IMR-90 (cell line): ENCODE measurements around the gene LRFN2. TPM values are rescaled to one million over a fixed set of nuclear protein-coding genes. Genes with fewer than 3 reads are reported as not detected.

Experiments used
- ATAC-seq: fragments of 200-7000 bp; cut with Tn5 transposase; 2 replicates; pipeline ENCODE4 v1.9.1; 2020; ENCODE audit warnings: low read depth, mild to moderate bottlenecking, moderate library complexity
- BruUV-seq: library from RNA; stranded (reverse); fragments of 400-500 nt; replicated peaks from 2 replicates; lab custom pipeline; 2021; lab: Mats Ljungman, UMichigan
- CTCF ChIA-PET: fragments of 300-600 bp; formaldehyde crosslinking; extraction: SDS; loops from one replicate; lab custom pipeline; 2021; ENCODE audit warnings: antibody characterized with exemption; lab: Yijun Ruan, JAX
- POLR2A ChIA-PET: fragments of 300-600 bp; sonication (Branson Sonifier 250); formaldehyde crosslinking; loops from one replicate; lab custom pipeline; 2022; ENCODE audit warnings: antibody characterized with exemption; ENCODE audit not compliant: unreplicated experiment; lab: Charles Lee
- DNase-seq: peaks from one replicate; pipeline ENCODE4 v3.0.0; 2013
- H2AFZ ChIP-seq: replicated peaks from 2 replicates; pipeline ENCODE3; 2013; ENCODE audit warnings: low read length, mild to moderate bottlenecking; ENCODE audit not compliant: poor library complexity
- H2AK5ac ChIP-seq: 2 replicates; pipeline ENCODE4 v1.6.1; 2013; ENCODE audit warnings: low read depth, low read length, inconsistent platforms
- H2AK9ac ChIP-seq: replicated peaks from 2 replicates; pipeline ENCODE3; 2013; ENCODE audit warnings: mild to moderate bottlenecking, low read depth, low read length, moderate library complexity; ENCODE audit not compliant: poor library complexity
- H2BK120ac ChIP-seq: 2 replicates; pipeline ENCODE4 v1.6.1; 2013; ENCODE audit warnings: low read depth, low read length, inconsistent platforms
- H2BK15ac ChIP-seq: 3 replicates; pipeline ENCODE4 v1.6.1; 2013; ENCODE audit warnings: low read depth, low read length, inconsistent platforms
- H2BK20ac ChIP-seq: 2 replicates; pipeline ENCODE4 v1.6.1; 2013; ENCODE audit warnings: low read depth, mild to moderate bottlenecking, inconsistent platforms, low read length, moderate library complexity
- H2BK5ac ChIP-seq: 2 replicates; pipeline ENCODE4 v1.6.1; 2013; ENCODE audit warnings: mild to moderate bottlenecking, low read depth, low read length, inconsistent platforms; ENCODE audit not compliant: poor library complexity, severe bottlenecking
- H3K14ac ChIP-seq: replicated peaks from 2 replicates; pipeline ENCODE4 v1.6.1; 2013; ENCODE audit warnings: low read depth, low read length, inconsistent platforms
- H3K18ac ChIP-seq: 2 replicates; pipeline ENCODE4 v1.6.1; 2013; ENCODE audit warnings: low read depth, low read length, control low read depth
- H3K23ac ChIP-seq: 2 replicates; pipeline ENCODE4 v1.6.1; 2013; ENCODE audit warnings: low read depth, low read length, inconsistent platforms
- H3K27ac ChIP-seq: 2 replicates; pipeline ENCODE4 v1.5.1; 2013; ENCODE audit warnings: mild to moderate bottlenecking, control low read depth, low read length; ENCODE audit not compliant: insufficient read depth
- H3K27me3 ChIP-seq: 2 replicates; pipeline ENCODE4 v1.6.1; 2013; ENCODE audit warnings: low read length; ENCODE audit not compliant: control insufficient read depth, insufficient read depth
- H3K36me3 ChIP-seq: 2 replicates; pipeline ENCODE4 v1.6.1; 2013; ENCODE audit warnings: low read length, mixed read lengths; ENCODE audit not compliant: control insufficient read depth, insufficient read depth
- H3K4ac ChIP-seq: 2 replicates; pipeline ENCODE4 v1.6.1; 2013; ENCODE audit warnings: low read depth, low read length, inconsistent platforms
- H3K4me1 ChIP-seq: 2 replicates; pipeline ENCODE4 v1.6.1; 2013; ENCODE audit warnings: low read length, mixed read lengths; ENCODE audit not compliant: control insufficient read depth, insufficient read depth
- H3K4me2 ChIP-seq: 2 replicates; pipeline ENCODE4 v1.6.1; 2013; ENCODE audit warnings: low read depth, mild to moderate bottlenecking, control low read depth, low read length, moderate library complexity
- H3K4me3 ChIP-seq: 2 replicates; pipeline ENCODE4 v1.5.1; 2013; ENCODE audit warnings: low read depth, mild to moderate bottlenecking, control low read depth, low read length, moderate library complexity; ENCODE audit not compliant: insufficient read depth
- H3K56ac ChIP-seq: 2 replicates; pipeline ENCODE4 v1.6.1; 2013; ENCODE audit warnings: low read length, inconsistent platforms; ENCODE audit not compliant: insufficient read depth; ENCODE audit errors: extremely low read depth
- H3K79me1 ChIP-seq, 2 experiments: 2 replicates each; pipeline ENCODE4 v1.6.1; 2013; ENCODE audit warnings: low read length in 2 of 2, inconsistent platforms in 1 of 2, low read depth in 1 of 2
- H3K9ac ChIP-seq: 2 replicates; pipeline ENCODE4 v1.6.1; 2013; ENCODE audit warnings: low read depth, low read length, control low read depth
- H3K9me1 ChIP-seq: 2 replicates; pipeline ENCODE4 v1.6.1; 2013; ENCODE audit warnings: low read length, inconsistent platforms; ENCODE audit not compliant: insufficient read depth
- H3K9me3 ChIP-seq: 2 replicates; pipeline ENCODE4 v1.6.1; 2013; ENCODE audit warnings: low read length; ENCODE audit not compliant: control insufficient read depth, insufficient read depth
- H4K20me1 ChIP-seq: 2 replicates; pipeline ENCODE4 v1.6.1; 2013; ENCODE audit warnings: low read length, inconsistent platforms; ENCODE audit not compliant: insufficient read depth
- H4K5ac ChIP-seq: 2 replicates; pipeline ENCODE4 v1.6.1; 2013; ENCODE audit warnings: mild to moderate bottlenecking, low read depth, low read length, control low read depth
- H4K8ac ChIP-seq, 2 experiments: 2 replicates each; pipeline ENCODE4 v1.6.1; 2013; ENCODE audit warnings: low read depth in 2 of 2, low read length in 2 of 2, control low read depth in 1 of 2, inconsistent platforms in 1 of 2
- H4K91ac ChIP-seq: 2 replicates; pipeline ENCODE4 v1.6.1; 2013; ENCODE audit warnings: low read depth, low read length, inconsistent platforms; ENCODE audit not compliant: insufficient read depth
- BHLHE40 ChIP-seq: fragments of 150-350 bp; IDR thresholded peaks from 2 replicates; pipeline ENCODE4 v1.6.1; 2016; ENCODE audit warnings: mild to moderate bottlenecking, low read depth, low read length
- CEBPB ChIP-seq: IDR thresholded peaks from 2 replicates; pipeline ENCODE4 v1.6.1; 2012; ENCODE audit warnings: low read depth, low read length, improper control_type of control experiment
- CHD1 ChIP-seq: IDR thresholded peaks from 2 replicates; pipeline ENCODE4 v1.6.1; 2012; ENCODE audit warnings: low read depth, low read length, improper control_type of control experiment
- ELK1 ChIP-seq: fragments of 150-350 bp; IDR thresholded peaks from 2 replicates; pipeline ENCODE4 v1.6.1; 2016; ENCODE audit warnings: low read depth, mild to moderate bottlenecking, low read length, moderate library complexity, borderline replicate concordance
- FOS ChIP-seq: fragments of 150-350 bp; IDR thresholded peaks from 2 replicates; pipeline ENCODE4 v1.6.1; 2016; ENCODE audit warnings: low read depth, low read length
- MAFK ChIP-seq: IDR thresholded peaks from 2 replicates; pipeline ENCODE4 v1.6.1; 2012; ENCODE audit warnings: low read depth, low read length, improper control_type of control experiment
- MAZ ChIP-seq: IDR thresholded peaks from 2 replicates; pipeline ENCODE4 v1.6.1; 2012; ENCODE audit warnings: low read depth, mild to moderate bottlenecking, low read length, improper control_type of control experiment, moderate library complexity, borderline replicate concordance
- MXI1 ChIP-seq: IDR thresholded peaks from 2 replicates; pipeline ENCODE4 v1.6.1; 2012; ENCODE audit warnings: low read depth, mild to moderate bottlenecking, low read length, moderate library complexity, borderline replicate concordance
- NFE2L2 ChIP-seq: fragments of 150-350 bp; IDR thresholded peaks from 2 replicates; pipeline ENCODE4 v1.6.1; 2016; ENCODE audit warnings: low read depth, mild to moderate bottlenecking, low read length
- POLR2A ChIP-seq: IDR thresholded peaks from 2 replicates; pipeline ENCODE4 v1.6.1; 2012; ENCODE audit warnings: mild to moderate bottlenecking, low read depth, low read length
- RAD21 ChIP-seq: IDR thresholded peaks from 2 replicates; pipeline ENCODE4 v1.6.1; 2012; ENCODE audit warnings: low read length, improper control_type of control experiment
- RCOR1 ChIP-seq: IDR thresholded peaks from 2 replicates; pipeline ENCODE4 v1.6.1; 2012; ENCODE audit warnings: mild to moderate bottlenecking, low read length, improper control_type of control experiment; ENCODE audit not compliant: insufficient replicate concordance
- RFX5 ChIP-seq: IDR thresholded peaks from 2 replicates; pipeline ENCODE4 v1.8.0; 2012; ENCODE audit warnings: low read depth, mild to moderate bottlenecking, low read length, moderate library complexity
- SMC3 ChIP-seq: fragments of 150-350 bp; IDR thresholded peaks from 2 replicates; pipeline ENCODE4 v1.6.1; 2016; ENCODE audit warnings: low read depth, mild to moderate bottlenecking, antibody characterized with exemption, low read length, moderate library complexity
- WGBS, 2 experiments: methylation state at CpG; one replicate each; pipeline versions ENCODE4 v1.1.5 to v1.1.7; 2013; ENCODE audit warnings: missing lambda C conversion rate in 2 of 2; ENCODE audit not compliant: insufficient read length in 1 of 2; ENCODE audit errors: extremely low coverage in 2 of 2; 5-methylcytosine and 5-hydroxymethylcytosine counted together
- dilution Hi-C: fragments of 300-500 bp; cut with HindIII; formaldehyde crosslinking; loops from one replicate; pipeline ENCODE4 v1.14.3; 2018; ENCODE audit warnings: low sequenced_read_pairs; ENCODE audit not compliant: unreplicated experiment
- in situ Hi-C: fragments of 300-500 bp; cut with MboI; formaldehyde crosslinking; loops from 3 replicates; pipeline ENCODE4 v1.14.3; 2019; ENCODE audit warnings: low sequenced_read_pairs, inconsistent platforms, mixed read lengths
- intact Hi-C: fragments of 100-400 bp; cut with micrococcal nuclease; formaldehyde crosslinking; loops from 2 replicates; pipeline ENCODE4 v1.10.0; 2022
- polyA plus RNA-seq, 3 experiments: library from polyadenylated mRNA; depleted of rRNA; stranded (reverse); fragments of >200 nt; gene quantifications; 2 replicates each; pipeline ENCODE4 v1.2.3, GENCODE V29; 2012; ENCODE audit warnings: low replicate concordance in 1 of 3
- total RNA-seq: library from RNA; depleted of rRNA; stranded (reverse); fragments of >200 nt; gene quantifications from 2 replicates; pipeline ENCODE4 v1.2.3, GENCODE V29; 2012
- TF ChIP-seq, protein P1 (sequence below): fragments of 150-350 bp; IDR thresholded peaks from 2 replicates; pipeline ENCODE4 v1.6.1; 2017; ENCODE audit warnings: mild to moderate bottlenecking, antibody characterized with exemption, low read length, low read depth
- TF ChIP-seq, protein P2 (sequence below): conservative IDR thresholded peaks from 2 replicates; pipeline ENCODE4 v1.5.1; 2012; ENCODE audit warnings: mild to moderate bottlenecking, low read depth, low read length, improper control_type of control experiment

LRFN2 gene
- total and polyA plus RNA-seq, 2 of the 4 experiments (the other 2 are of a cell fraction) = not detected

DNA sequence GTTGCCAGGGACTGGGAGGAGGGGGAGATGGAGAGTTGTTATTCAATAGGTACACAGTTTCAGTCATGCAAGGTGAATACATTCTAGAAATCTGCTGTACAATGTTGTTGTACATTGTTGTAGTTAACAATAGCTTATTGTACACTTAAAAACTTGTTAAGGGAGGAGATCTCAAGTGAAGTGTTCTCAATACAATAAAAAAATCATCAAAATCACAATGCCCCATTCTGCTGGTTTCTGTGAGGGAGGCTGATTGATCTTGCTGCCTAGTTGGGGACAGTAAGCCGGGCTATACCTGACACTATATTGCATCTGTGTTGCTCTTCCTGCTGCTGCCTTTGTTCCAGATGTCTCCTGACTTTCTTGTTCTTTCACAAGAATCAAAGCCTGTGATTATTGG, 232.1 kb downstream of the LRFN2 start:
- H3K79me1 ChIP-seq = no peaks in the 10 kb centered on the region
- no peak overlapping the region for H3K4ac ChIP-seq
- H4K20me1 ChIP-seq = no peaks in the 10 kb centered on the region
- in situ Hi-C loops (no loop called here), intact Hi-C loops (no loop called here), dilution Hi-C loops (no loop called here)
- no peak for TF ChIP-seq RCOR1
- TF ChIP-seq BHLHE40 = no peak
- no peak for TF ChIP-seq POLR2A
- no peak for TF ChIP-seq RFX5
- TF ChIP-seq FOS = no peak
- no peak for TF ChIP-seq NFE2L2
- TF ChIP-seq MAFK = no peak
- TF ChIP-seq CHD1 = no peak
- TF ChIP-seq MAZ = no peak
- TF ChIP-seq, protein P1, sequence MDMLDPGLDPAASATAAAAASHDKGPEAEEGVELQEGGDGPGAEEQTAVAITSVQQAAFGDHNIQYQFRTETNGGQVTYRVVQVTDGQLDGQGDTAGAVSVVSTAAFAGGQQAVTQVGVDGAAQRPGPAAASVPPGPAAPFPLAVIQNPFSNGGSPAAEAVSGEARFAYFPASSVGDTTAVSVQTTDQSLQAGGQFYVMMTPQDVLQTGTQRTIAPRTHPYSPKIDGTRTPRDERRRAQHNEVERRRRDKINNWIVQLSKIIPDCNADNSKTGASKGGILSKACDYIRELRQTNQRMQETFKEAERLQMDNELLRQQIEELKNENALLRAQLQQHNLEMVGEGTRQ = no peak
- TF ChIP-seq ELK1 = no peak
- TF ChIP-seq, protein P2, sequence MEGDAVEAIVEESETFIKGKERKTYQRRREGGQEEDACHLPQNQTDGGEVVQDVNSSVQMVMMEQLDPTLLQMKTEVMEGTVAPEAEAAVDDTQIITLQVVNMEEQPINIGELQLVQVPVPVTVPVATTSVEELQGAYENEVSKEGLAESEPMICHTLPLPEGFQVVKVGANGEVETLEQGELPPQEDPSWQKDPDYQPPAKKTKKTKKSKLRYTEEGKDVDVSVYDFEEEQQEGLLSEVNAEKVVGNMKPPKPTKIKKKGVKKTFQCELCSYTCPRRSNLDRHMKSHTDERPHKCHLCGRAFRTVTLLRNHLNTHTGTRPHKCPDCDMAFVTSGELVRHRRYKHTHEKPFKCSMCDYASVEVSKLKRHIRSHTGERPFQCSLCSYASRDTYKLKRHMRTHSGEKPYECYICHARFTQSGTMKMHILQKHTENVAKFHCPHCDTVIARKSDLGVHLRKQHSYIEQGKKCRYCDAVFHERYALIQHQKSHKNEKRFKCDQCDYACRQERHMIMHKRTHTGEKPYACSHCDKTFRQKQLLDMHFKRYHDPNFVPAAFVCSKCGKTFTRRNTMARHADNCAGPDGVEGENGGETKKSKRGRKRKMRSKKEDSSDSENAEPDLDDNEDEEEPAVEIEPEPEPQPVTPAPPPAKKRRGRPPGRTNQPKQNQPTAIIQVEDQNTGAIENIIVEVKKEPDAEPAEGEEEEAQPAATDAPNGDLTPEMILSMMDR = no peak
- no peak for TF ChIP-seq MXI1
- TF ChIP-seq RAD21 = no peak
- no peak for TF ChIP-seq CEBPB
- no peak for TF ChIP-seq SMC3
- H3K4me2 ChIP-seq = no peak overlapping the region
- no peak overlapping the region for H3K27ac ChIP-seq
- H2BK15ac ChIP-seq = no peak overlapping the region
- no peaks in the 10 kb centered on the region for H3K9me1 ChIP-seq
- no peak overlapping the region for H3K18ac ChIP-seq
- no peak overlapping the region for H3K14ac ChIP-seq
- no peak overlapping the region for H4K8ac ChIP-seq
- no peak overlapping the region for H3K4me3 ChIP-seq
- no peaks in the 10 kb centered on the region for H3K36me3 ChIP-seq
- no peak overlapping the region for H2BK5ac ChIP-seq
- no peaks in the 10 kb centered on the region for H3K27me3 ChIP-seq
- no peak overlapping the region for H3K23ac ChIP-seq
- no peak overlapping the region for H4K5ac ChIP-seq
- no peaks in the 10 kb centered on the region for H3K9me3 ChIP-seq
- H4K91ac ChIP-seq = no peak overlapping the region
- no peaks in the 10 kb centered on the region for H3K4me1 ChIP-seq
- H2AFZ ChIP-seq = no peak overlapping the region
- H2AK5ac ChIP-seq = no peak overlapping the region
- DNase-seq (no peak), ATAC-seq (no peak)
- no TSS peak for BruUV-seq
- H2BK20ac ChIP-seq = no peak overlapping the region
- WGBS, 2 experiments = no CpG with 5 or more reads among the region's 1 CpG
- no peak overlapping the region for H2AK9ac ChIP-seq
- H3K9ac ChIP-seq = no peak overlapping the region
- CTCF ChIA-PET = no interaction called here
- POLR2A ChIA-PET = no interaction called here
- no peak overlapping the region for H3K56ac ChIP-seq
- H2BK120ac ChIP-seq = no peak overlapping the region
